NCI-H187 treated with DMSO at 0.1 percent for 48 hours (cell line): Measurements from ENCODE around the gene NOL3.

Experiments
- DNase-seq: peaks from one replicate; lab custom pipeline; 2025; lab: John Stamatoyannopoulos, UW

NOL3 gene

GRCh38 chr16:67206838-67207248, 36.5 kb downstream of the NOL3 start:
- DNase-seq = no peak

GRCh38 chr16:67207249-67208091, 37.1 kb downstream of the NOL3 start:
- DNase-seq = no peak

- no peak for DNase-seq
Measured at GRCh38 chr16:67208154-67208896, 38.0 kb downstream of the NOL3 start.

DNA sequence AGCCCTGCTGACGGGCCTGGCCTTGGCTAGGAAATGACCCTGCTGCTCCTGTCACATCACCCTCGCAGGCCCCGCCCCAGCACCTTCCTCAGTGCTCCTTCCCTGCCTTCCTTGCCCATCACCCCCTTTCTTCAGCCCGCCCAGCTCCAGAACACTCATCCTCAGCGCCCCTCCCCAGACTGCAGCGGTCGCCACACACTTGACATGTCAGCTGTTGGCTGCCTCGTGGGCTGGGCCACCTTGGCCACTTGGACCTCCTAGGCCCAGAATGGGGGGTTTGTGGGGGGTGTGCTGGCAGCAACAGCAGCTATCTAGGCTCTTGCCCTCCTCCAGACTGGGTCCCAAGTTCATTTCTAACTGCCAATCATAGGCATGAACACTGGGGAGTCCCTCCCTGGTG, 39.2 kb downstream of the NOL3 start:
- DNase-seq = no peak

- DNase-seq = no peak
Measured at GRCh38 chr16:67210069-67210937, 40.0 kb downstream of the NOL3 start.

DNA sequence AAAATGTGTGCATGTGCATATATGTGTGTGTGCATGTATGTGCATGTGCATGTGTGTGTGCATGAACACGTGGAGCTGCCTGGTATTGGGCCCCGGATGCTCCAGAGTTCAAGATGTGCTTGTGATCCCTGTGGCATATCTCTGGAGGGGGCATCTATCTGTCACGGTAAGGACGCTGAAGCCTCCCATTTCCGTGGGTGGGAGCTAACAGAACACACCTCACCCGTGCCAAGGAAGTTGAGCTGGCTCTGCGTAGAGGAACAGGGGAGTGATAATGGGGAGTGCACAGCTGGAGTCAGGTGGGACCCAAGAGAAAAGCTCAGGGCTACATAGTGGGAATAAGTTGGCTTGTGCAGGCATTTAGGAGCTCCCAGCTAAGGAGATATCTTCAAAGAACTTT, 41.3 kb downstream of the NOL3 start:
- DNase-seq = no peak

GRCh38 chr16:67212766-67213165, 42.4 kb downstream of the NOL3 start:
- no peak for DNase-seq

DNA sequence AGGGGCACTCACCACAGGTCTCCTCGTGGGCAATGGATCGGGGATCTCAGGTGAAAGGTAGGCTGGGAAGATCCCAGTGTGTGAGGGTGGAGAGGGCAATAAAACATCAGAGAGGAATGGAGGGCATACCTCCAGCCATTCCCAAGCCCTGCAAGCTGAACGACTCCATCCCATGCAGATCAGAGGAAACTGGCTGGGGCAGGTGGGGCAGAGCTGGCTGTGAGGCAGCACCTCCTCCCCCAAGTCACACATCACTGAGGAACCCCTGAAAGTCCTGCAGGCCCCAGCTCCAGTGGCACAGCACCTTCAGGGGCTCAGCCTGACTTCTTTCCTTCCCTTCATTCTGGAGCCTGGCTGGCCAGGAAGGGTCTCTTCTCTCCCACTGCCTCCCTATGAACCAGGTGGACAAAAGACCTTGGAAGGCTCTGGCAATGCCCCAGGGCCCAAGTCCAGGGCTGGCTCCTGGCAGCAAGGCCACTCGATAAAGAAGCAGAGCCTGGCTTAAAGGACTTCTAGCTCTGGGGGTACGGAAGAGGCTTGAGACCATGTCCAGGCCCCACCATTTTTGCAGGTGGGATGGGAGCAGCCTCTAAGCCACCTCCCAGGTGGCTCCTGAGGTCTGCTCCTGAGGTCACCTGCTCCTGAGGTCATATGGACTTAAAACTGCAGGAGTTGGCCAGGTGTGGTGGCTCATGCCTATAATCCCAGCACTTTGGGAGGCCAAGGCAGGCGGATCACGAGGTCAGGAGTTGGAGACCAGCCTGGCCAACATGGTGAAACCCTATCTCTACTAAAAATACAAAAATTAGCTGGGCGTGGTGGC, 43.1 kb downstream of the NOL3 start:
- no peak for DNase-seq

DNA sequence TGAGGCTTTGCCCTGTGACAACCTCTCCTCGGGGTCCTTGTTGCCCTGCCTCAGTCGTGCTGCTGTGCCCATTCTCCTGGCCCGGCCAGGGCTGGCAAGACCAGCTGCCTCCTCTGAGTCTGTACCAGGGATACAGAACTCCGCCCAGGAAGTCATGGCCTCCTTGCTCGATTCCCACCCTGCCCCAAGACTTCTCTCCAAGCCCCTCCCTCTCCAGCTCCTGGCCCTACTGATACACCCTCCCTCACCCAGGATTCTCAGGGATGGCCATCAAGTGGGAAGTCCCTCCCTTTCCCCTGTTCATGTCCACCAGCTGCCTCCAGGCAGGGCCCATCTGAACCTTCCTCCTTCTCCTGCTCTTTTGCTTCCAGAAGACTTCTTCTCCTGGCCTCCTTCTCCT, 45.4 kb downstream of the NOL3 start:
- DNase-seq = no peak

- DNase-seq = no peak
Measured at GRCh38 chr16:67216612-67217490, 46.5 kb downstream of the NOL3 start.

GRCh38 chr16:67223992-67224391, 53.7 kb downstream of the NOL3 start:
- DNase-seq = no peak
